Coronary artery (tissue), 2 donors: ENCODE measurements around the gene NPB.

Experiments
- DNase-seq: peaks from one replicate; pipeline ENCODE4 v3.0.0-alpha.2; 2017; ENCODE audit warnings: low spot score
- H3K27ac ChIP-seq, 2 donors: fragments of 200-600 bp; sonication (generic); one replicate each; pipeline ENCODE4 v1.5.1; 2016 to 2019
- H3K4me3 ChIP-seq: fragments of 200-600 bp; sonication (generic); 2 replicates; pipeline ENCODE4 v1.5.1; 2016; ENCODE audit warnings: mild to moderate bottlenecking, moderate library complexity
- TF ChIP-seq, protein P1 (sequence below): fragments of 200-600 bp; sonication (generic); IDR thresholded peaks from one replicate; pipeline ENCODE4 v1.5.1; 2019; ENCODE audit warnings: antibody characterized with exemption

Gene NPB

DNA sequence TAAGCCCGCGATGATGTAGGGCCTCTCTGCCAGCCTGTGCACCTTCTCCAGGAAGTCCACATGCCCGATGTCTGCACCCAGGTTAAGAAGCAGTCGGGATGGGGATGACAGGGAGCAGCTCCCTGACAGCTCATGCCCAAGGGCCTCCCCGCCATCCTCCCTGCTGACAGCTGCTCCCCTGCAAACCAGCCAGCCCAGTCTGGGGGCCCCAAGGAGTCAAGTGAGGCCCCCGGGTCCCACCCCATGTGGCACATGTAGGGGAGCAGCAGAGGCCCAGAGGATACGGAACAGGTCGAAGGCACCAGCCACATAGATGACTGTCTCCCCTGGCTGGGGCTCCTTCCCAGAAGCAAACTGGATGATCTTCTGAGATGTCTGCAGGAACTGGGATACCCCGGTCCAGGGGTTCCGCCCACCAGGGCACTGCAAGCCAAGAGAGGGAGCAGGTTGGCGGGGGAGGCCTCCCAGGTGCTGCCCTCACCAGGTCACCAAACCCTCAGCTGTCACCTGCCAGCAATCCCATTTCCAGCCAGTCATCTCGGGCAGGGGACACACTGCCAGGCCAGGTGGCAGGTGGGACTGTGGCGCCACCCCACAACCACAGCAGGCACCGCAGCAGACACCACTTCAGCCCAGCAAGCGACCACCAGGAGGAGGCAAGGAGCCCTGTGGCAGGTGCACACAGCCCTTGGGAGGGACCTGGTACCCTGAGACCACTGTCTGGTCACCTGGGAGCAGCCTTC, 4.6 kb downstream of the NPB start:
- Histone ChIP-seq H3K27ac (no peak overlapping the region), H3K4me3 (no peak overlapping the region)
- no peak for DNase-seq
- TF ChIP-seq, protein P1, sequence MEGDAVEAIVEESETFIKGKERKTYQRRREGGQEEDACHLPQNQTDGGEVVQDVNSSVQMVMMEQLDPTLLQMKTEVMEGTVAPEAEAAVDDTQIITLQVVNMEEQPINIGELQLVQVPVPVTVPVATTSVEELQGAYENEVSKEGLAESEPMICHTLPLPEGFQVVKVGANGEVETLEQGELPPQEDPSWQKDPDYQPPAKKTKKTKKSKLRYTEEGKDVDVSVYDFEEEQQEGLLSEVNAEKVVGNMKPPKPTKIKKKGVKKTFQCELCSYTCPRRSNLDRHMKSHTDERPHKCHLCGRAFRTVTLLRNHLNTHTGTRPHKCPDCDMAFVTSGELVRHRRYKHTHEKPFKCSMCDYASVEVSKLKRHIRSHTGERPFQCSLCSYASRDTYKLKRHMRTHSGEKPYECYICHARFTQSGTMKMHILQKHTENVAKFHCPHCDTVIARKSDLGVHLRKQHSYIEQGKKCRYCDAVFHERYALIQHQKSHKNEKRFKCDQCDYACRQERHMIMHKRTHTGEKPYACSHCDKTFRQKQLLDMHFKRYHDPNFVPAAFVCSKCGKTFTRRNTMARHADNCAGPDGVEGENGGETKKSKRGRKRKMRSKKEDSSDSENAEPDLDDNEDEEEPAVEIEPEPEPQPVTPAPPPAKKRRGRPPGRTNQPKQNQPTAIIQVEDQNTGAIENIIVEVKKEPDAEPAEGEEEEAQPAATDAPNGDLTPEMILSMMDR, result no peak

DNA sequence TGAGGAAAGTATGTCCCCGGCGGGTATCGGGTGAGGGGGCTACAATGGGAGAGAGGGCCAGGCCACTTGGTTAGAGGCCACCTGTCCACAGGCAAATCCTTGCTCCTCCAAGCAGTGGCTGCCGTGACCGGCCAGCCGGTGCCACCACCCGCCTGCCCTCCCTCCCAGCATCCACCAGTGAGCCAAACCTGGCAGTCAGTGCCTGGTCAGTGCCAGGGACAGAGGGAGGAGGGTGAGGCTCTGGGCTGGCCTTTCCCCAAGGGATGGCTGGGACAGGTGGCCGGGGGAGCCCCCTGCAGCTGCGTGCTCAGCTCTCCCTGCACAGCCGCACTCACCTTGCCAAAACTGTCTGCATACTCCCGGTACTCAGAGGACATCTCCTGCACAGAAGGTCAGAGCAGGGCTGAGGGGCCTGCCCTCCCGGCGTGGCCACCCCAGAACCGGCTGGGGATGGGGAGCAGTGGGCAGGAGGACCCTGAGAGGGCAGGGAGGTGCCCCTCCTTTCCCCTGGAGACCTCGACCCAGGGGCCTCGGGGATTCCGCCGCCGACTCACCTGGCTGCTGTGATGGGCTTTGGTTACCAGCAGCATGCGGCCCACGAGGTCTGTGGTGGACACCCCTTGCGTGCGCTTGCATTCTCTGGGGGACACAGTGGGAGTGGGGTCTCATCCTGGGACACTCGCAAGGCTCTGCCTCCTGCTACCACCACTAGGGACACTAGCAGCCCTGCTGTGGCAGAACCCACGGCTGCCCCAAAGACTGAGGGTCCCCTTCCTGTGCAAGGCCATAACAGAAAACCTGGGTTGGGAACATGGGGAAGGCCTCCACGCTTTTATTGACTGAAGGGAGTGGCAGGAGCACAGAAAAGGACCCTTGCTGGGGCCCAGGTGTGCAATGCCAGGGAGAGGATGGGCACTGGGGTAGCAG, 5.4 kb downstream of the NPB start:
- TF ChIP-seq, protein P1, result no peak
- no peak overlapping the region for H3K4me3 ChIP-seq
- DNase-seq, result no peak
- H3K27ac ChIP-seq, result no peak overlapping the region

DNA sequence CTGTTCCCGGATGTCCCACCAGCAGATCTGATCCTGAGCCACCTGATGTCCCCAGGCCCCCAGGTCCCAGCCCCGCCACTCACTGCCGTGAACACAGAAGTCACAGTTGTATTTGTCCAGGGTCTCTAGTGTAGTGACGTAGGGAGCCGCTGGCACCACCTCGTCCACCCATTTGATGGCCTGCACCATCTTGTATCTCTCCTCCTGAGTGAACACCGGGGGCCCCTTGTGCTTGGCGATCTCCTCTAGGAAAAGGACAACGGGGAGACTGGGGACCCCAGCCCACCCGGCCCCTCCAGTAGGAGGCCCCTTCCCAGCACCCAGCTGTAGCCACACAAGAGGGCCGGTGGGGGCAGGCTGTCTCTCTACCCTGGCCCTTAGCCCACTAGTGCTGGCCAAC, 6.8 kb downstream of the NPB start:
- no peak overlapping the region for H3K4me3 ChIP-seq
- DNase-seq, result no peak
- TF ChIP-seq, protein P1, result no peak
- no peak overlapping the region for H3K27ac ChIP-seq

DNA sequence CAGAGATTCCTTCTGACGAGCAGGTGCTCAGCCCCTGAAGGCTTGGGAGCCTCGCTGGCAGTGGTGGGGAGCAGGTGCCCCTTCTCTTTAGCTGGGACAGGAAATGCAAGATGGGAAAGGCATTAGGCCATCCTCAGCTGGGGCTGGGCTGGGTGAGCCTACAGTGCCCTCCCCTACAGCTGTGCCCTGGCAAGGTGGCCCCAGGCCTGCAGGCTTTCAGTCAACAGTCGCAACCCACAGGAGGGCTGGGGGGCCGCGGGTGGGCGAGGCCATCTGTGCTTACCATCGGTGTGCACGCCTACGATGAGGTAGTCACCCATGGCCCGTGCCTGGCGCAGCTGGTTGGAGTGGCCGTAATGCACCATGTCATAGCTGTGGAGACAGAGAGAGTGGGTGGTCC, 7.2 kb downstream of the NPB start:
- DNase-seq, result no peak
- TF ChIP-seq, protein P1, result no peak
- Histone ChIP-seq H3K4me3 (no peak overlapping the region), H3K27ac (no peak overlapping the region)

DNA sequence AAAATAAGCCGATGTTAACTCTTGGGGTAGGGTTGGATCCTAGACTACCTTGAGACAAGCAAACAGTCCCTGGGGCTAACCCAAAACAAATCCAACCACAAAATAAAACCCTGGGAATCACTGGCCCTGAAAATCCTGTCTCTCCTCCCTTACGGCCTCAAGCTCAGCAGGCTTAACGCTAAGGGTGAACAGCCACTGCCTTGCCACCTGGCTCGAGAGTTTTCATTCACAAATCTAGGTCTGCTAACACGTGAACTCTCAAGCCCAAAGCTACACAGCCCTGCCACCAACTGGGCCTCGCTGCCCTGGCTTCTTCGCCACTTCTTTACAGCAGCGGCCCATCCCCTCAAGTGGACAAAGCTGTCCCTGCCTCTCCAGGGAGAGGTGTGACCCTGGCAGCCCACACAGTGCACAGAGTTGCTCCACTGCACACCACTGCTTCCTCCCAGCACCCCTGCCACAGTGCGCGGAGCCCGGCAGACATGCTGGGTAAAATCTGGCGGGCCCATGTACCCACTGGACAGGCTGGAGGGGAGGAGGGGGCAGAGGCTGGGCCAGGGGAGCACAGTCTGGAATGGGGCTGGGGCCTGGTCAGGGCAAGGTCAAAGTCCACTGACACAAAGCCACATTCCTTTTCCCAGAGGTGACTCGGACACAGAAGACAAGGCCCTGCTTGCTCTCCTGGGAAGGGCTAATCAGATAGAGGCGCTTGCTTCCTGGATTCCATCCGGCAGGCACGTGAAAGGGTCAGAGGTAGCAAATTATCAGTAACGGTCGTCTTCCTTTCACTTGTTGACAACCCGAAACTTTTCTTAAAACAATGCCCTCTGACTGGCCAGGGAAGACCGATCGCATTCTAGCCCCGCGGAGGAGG, 8.2 kb downstream of the NPB start:
- peak overlapping the region; percentile 86 for H3K4me3 ChIP-seq
- TF ChIP-seq, protein P1, result no peak
- DNase-seq, result no peak
- peak overlapping the region; percentile 1 to 87 for H3K27ac ChIP-seq

DNA sequence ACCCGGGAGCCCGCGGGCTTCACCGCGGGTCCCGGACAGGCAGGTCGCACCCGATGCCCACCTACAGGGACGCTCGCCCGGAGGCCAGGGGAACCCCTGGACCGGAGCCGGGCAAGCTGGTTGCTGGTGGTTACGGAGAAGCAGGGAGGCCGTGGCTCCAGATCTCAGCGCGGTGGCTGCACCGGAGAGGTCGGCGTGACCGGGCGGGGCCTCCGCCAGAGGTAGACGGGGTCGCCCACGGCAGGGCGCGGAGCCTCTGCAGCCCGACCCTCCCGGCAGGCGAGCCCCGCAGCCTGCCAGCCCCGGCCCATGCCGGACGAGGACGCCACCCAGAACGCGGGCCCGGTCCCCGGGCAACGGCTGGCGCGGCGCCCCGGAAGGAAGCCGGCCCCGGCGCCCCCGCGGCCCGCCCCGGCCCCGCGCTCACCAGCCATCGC, 8.8 kb downstream of the NPB start:
- Histone ChIP-seq H3K27ac (peak overlapping the region; percentile 1 to 87), H3K4me3 (peak overlapping the region; percentile 86)
- DNase-seq, result no peak
- TF ChIP-seq, protein P1, result no peak
